ENCODE results near the gene OSGEP. TPM values are rescaled to one million over a fixed set of nuclear protein-coding genes. Genes with fewer than 3 reads are reported as not detected.

OSGEP gene
- total and polyA plus RNA-seq, 2 of the 13 experiments (the other 11 are each of a cell fraction or from before 2014, with no cell fraction given), result 39.7 to 41.1 TPM

- TF ChIP-seq ZNF414 (CRISPR knock-in tag; IDR thresholded peaks at IDR 0.05) (0 out of 2 replicates have a peak, but pooled peaks have one; percentile 45), POLR2A (IDR thresholded peaks at IDR 0.05; ENCODE audit: insufficient read depth in 1 of 2, low read depth in 2 of 2, low read length in 2 of 2) (peak in 1 of 2 experiments; percentile 4; a peak in 1 of 4 replicates)
Observed at GRCh38 chr14:20460458-20461224, 6.0 kb upstream of the OSGEP start (continued).

GRCh38 chr14:20458031-20458789 is 3.6 kb upstream of the OSGEP start:
- ChIA-PET POLR2A (interaction anchor here (0.8 kb wide), 2 partner anchors 31 to 40 kb away, joined by 3 read pairs; no protein-coding TSS in a partner anchor), CTCF (ENCODE audit: low intra/inter-chr PET ratio, low total read pairs) (no interaction called here)
- Histone ChIP-seq H4K20me1 (ENCODE audit: insufficient read depth, low read length) (no peaks in the 10 kb centered on the region), H3K79me2 (ENCODE audit: insufficient read depth, low read length) (peaks cover 48% of the 10 kb centered on the region), H2AFZ (ENCODE audit: low read length) (no peak overlapping the region), H3K9me3 (ENCODE audit: low read length) (no peaks in the 10 kb centered on the region), H3K36me3 (replicated peaks in 1 of 2; ENCODE audit: control insufficient read depth in 1 of 2, insufficient read depth in 2 of 2, low read length in 2 of 2) (peaks cover 11 to 31% of the 10 kb centered on the region in 2 experiments), H3K4me2 (ENCODE audit: low read depth, low read length) (no peak overlapping the region), H3K27me3 (ENCODE audit: control insufficient read depth in 1 of 2, insufficient read depth in 2 of 2, low read length in 2 of 2) (no peaks in the 10 kb centered on the region; a peak in 1 of 5 replicates), H3K4me1 (ENCODE audit: insufficient read depth, low read length) (peaks cover 58% of the 10 kb centered on the region), H3K27ac (ENCODE audit: extremely low read length, insufficient read depth, low read length) (no peak overlapping the region), H3K4me3 (replicated peaks in 1 of 3; ENCODE audit: insufficient read depth in 1 of 3, low read depth in 2 of 3, low read length in 3 of 3) (no peak overlapping the region), H3K9ac (ENCODE audit: insufficient read depth, low read depth, low read length) (no peak overlapping the region)
- ATAC-seq (no peak), DNase-seq (ENCODE audit: low spot score) (no peak), FAIRE-seq (no peak)
- intact Hi-C loops (cut with micrococcal nuclease; ENCODE audit: unreplicated experiment), result no loop called here
- in situ Hi-C loops (cut with HindIII; ENCODE audit: extremely low pct_ligation_motif_present, low pct_unique_long_range_greater_than_20kb), result loop anchor here (5.0 to 25.0 kb wide), 3 partner anchors 41 to 154 kb away; partner anchors contain the start of genes CCNB1IP1 and PARP2
- 92% methylated on average over 8 of the region's 8 CpGs for WGBS (ENCODE audit: low lambda C conversion rate)
- TF ChIP-seq TEAD3 (CRISPR knock-in tag; optimal IDR thresholded peaks at IDR 0.05; ENCODE audit: borderline replicate concordance) (peak; percentile 6), POLR2AphosphoS5 (IDR thresholded peaks at IDR 0.05; ENCODE audit: low read depth, low read length) (peak; percentile 42; the same call in 1 of the 2 replicates), ZNF878 (CRISPR knock-in tag; IDR thresholded peaks at IDR 0.05) (no peak), SALL2 (CRISPR knock-in tag; IDR thresholded peaks at IDR 0.05) (0 out of 2 replicates have a peak, but pooled peaks have one; percentile 60), RBM22 (optimal IDR thresholded peaks at IDR 0.05; ENCODE audit: low read length) (peak; percentile 91), PLSCR1 (CRISPR knock-in tag; IDR thresholded peaks at IDR 0.05; ENCODE audit: borderline replicate concordance) (peak; percentile 29; the same call in 1 of the 2 replicates), MIXL1 (CRISPR knock-in tag; IDR thresholded peaks at IDR 0.05) (no peak), SSRP1 (CRISPR knock-in tag; IDR thresholded peaks at IDR 0.05) (0 out of 2 replicates have a peak, but pooled peaks have one; percentile 27), ZC3H4 (CRISPR knock-in tag; IDR thresholded peaks at IDR 0.05; ENCODE audit: borderline replicate concordance) (peak; percentile 80; the same call in 1 of the 2 replicates), AGO2 (optimal IDR thresholded peaks at IDR 0.05; ENCODE audit: low read depth, low read length) (peak; percentile 68), RBFOX2 (IDR thresholded peaks at IDR 0.05; ENCODE audit: low read depth, low read length) (peak; percentile 63), KDM2A (CRISPR knock-in tag; IDR thresholded peaks at IDR 0.05; ENCODE audit: borderline replicate concordance, low read depth) (0 out of 2 replicates have a peak, but pooled peaks have one; percentile 30), POLR2AphosphoS2 (IDR thresholded peaks at IDR 0.05; ENCODE audit: low read depth, low read length) (peak; percentile 71; the same call in 1 of the 2 replicates), POLR2A (IDR thresholded peaks at IDR 0.05; ENCODE audit: insufficient read depth in 1 of 2, low read depth in 2 of 2, low read length in 2 of 2) (peak; percentile 51 to 65; a peak in 3 of 4 replicates), KAT8 (CRISPR knock-in tag; IDR thresholded peaks at IDR 0.05) (no peak), POLR2G (IDR thresholded peaks at IDR 0.05; ENCODE audit: low read depth, low read length) (peak; percentile 76), MYNN (CRISPR knock-in tag; IDR thresholded peaks at IDR 0.05; ENCODE audit: low read depth) (no peak)
- BruUV-seq (replicated peaks), result no TSS peak
